Stimulated activated CD8-positive, alpha-beta memory T cell treated with anti-CD3 and anti-CD28 coated beads, Interleukin-4, amount 100 ng/mL, for 4 hours (primary cell): ENCODE data around the gene PREX1.

Source experiments
- DNase-seq, 2 donors: peaks; one replicate each; pipeline ENCODE4 v3.0.0-alpha.2; 2020; ENCODE audit warnings: low read depth in 2 of 2, low spot score in 1 of 2

The PREX1 gene

GRCh38 chr20:48705240-48706115 lies 122.3 kb downstream of the PREX1 start:
- DNase-seq = no peak

GRCh38 chr20:48704761-48705160 lies 123.0 kb downstream of the PREX1 start:
- no peak for DNase-seq

GRCh38 chr20:48703511-48704219 lies 124.1 kb downstream of the PREX1 start:
- DNase-seq = no peak

- no peak for DNase-seq
Measured at GRCh38 chr20:48703107-48703506, 124.7 kb downstream of the PREX1 start.

- DNase-seq = no peak
Measured at GRCh38 chr20:48702455-48702913, 125.3 kb downstream of the PREX1 start.

GRCh38 chr20:48701702-48702101 lies 126.1 kb downstream of the PREX1 start:
- DNase-seq = no peak

- no peak for DNase-seq
Measured at GRCh38 chr20:48698507-48699267, 129.1 kb downstream of the PREX1 start.

GRCh38 chr20:48697845-48698491 lies 129.8 kb downstream of the PREX1 start:
- DNase-seq = no peak

- no peak for DNase-seq
Measured at GRCh38 chr20:48696671-48697070, 131.1 kb downstream of the PREX1 start.

GRCh38 chr20:48695738-48696137 lies 132.1 kb downstream of the PREX1 start:
- DNase-seq = no peak

GRCh38 chr20:48695255-48695654 lies 132.5 kb downstream of the PREX1 start:
- no peak for DNase-seq

- DNase-seq = no peak
Measured at GRCh38 chr20:48694381-48694865, 133.4 kb downstream of the PREX1 start.

GRCh38 chr20:48691523-48691922 lies 136.3 kb downstream of the PREX1 start:
- no peak for DNase-seq

GRCh38 chr20:48690888-48691287 lies 136.9 kb downstream of the PREX1 start:
- no peak for DNase-seq

- no peak for DNase-seq
Measured at GRCh38 chr20:48689874-48690571, 137.8 kb downstream of the PREX1 start.

GRCh38 chr20:48689388-48689787 lies 138.4 kb downstream of the PREX1 start:
- DNase-seq = no peak

GRCh38 chr20:48688579-48688978 lies 139.2 kb downstream of the PREX1 start:
- no peak for DNase-seq

GRCh38 chr20:48687117-48687800 lies 140.5 kb downstream of the PREX1 start:
- no peak for DNase-seq

GRCh38 chr20:48686238-48687116 lies 141.3 kb downstream of the PREX1 start:
- DNase-seq = no peak
